SKM-1 treated with dmso at 0.1 percent for 144 hours (cell line): ENCODE data around the gene PAM.
A peak's percentile ranks its signal among the peaks of the same experiment; 100 is the strongest.
"Not testable (repeated sequence)": the region's sequence is repeated elsewhere in the genome, so short reads cannot be mapped to it uniquely, and the experiment has no call there.

Source experiments
- DNase-seq: peaks from one replicate; lab custom pipeline; 2025; ENCODE audit not compliant: unreplicated experiment; lab: John Stamatoyannopoulos, UW

The PAM gene

GRCh38 chr5:103035701-103036100 lies 280.6 kb downstream of the PAM start:
- no peak for DNase-seq

- no peak for DNase-seq
Measured at GRCh38 chr5:103036601-103037000, 281.5 kb downstream of the PAM start.

GRCh38 chr5:103037673-103038455 lies 282.8 kb downstream of the PAM start:
- no peak for DNase-seq

GRCh38 chr5:103041071-103041676 lies 286.1 kb downstream of the PAM start:
- DNase-seq: peak; percentile 30

GRCh38 chr5:103046706-103047105 lies 291.6 kb downstream of the PAM start:
- not testable (repeated sequence) for DNase-seq

GRCh38 chr5:103057208-103058130 lies 302.4 kb downstream of the PAM start:
- no peak for DNase-seq

GRCh38 chr5:103059525-103059924 lies 304.4 kb downstream of the PAM start:
- no peak for DNase-seq

- no peak for DNase-seq
Measured at GRCh38 chr5:103060424-103060954, 305.4 kb downstream of the PAM start.

GRCh38 chr5:103066326-103066725 lies 311.2 kb downstream of the PAM start:
- peak; percentile 68 for DNase-seq

GRCh38 chr5:103073500-103073899 lies 318.4 kb downstream of the PAM start:
- not testable (repeated sequence) for DNase-seq

- no peak for DNase-seq
Measured at GRCh38 chr5:103075442-103075841, 320.3 kb downstream of the PAM start.
